ENCODE results near the gene FBXL13.

DNA sequence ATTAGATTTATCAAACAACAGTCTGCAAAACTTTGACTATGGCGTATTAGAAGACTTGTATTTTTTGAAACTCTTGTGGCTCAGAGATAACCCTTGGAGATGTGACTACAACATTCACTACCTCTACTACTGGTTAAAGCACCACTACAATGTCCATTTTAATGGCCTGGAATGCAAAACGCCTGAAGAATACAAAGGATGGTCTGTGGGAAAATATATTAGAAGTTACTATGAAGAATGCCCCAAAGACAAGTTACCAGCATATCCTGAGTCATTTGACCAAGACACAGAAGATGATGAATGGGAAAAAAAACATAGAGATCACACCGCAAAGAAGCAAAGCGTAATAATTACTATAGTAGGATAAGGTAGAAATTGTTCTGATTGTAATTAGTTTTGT, 130.4 kb downstream of the FBXL13 start:
- no peak for TF ChIP-seq EZH2 (IDR thresholded peaks at IDR 0.05; ENCODE audit: insufficient read depth, poor library complexity, severe bottlenecking)
- TF ChIP-seq EZH2phosphoT487 (IDR thresholded peaks at IDR 0.05; ENCODE audit: insufficient read depth, low read depth): no peak

Data from GM23248 (cell line).